Keratinocyte (primary cell): Measurements from ENCODE around the gene RXRA. TPM values are rescaled to one million over a fixed set of nuclear protein-coding genes. Genes with fewer than 3 reads are reported as not detected.

ENCODE experiments used
- DNase-seq: peaks from one replicate; pipeline ENCODE4 v3.0.0-alpha.2; 2011; ENCODE audit warnings: low read depth, missing footprints, low spot score
- FAIRE-seq: peaks from 2 replicates; lab custom pipeline; 2011; peaks lifted over from hg19 to GRCh38; lab: Jason Lieb, UNC
- H2AFZ ChIP-seq: 2 replicates; pipeline ENCODE4 v1.6.0; 2012; ENCODE audit warnings: low read length, control low read depth, inconsistent platforms; ENCODE audit not compliant: control insufficient read depth
- H3K27ac ChIP-seq: 2 replicates; pipeline ENCODE4 v1.5.1; 2011; ENCODE audit warnings: low read length; ENCODE audit not compliant: control insufficient read depth, insufficient read depth
- H3K27me3 ChIP-seq: 3 replicates; pipeline ENCODE4 v1.6.0; 2011; ENCODE audit warnings: low read length; ENCODE audit not compliant: control insufficient read depth, insufficient read depth; ENCODE audit errors: extremely low read depth
- H3K36me3 ChIP-seq, 2 experiments: 2 replicates in 1 of 2; 3 replicates in 1 of 2; pipeline ENCODE4 v1.5.1; 2011; ENCODE audit warnings: low read length in 2 of 2, mild to moderate bottlenecking in 1 of 2; ENCODE audit not compliant: control insufficient read depth in 2 of 2, insufficient read depth in 2 of 2; ENCODE audit errors: extremely low read depth in 1 of 2
- H3K4me1 ChIP-seq: 3 replicates; pipeline ENCODE4 v1.5.1; 2011; ENCODE audit warnings: low read length; ENCODE audit not compliant: control insufficient read depth, insufficient read depth; ENCODE audit errors: extremely low read depth
- H3K4me2 ChIP-seq: 3 replicates; pipeline ENCODE4 v1.6.0; 2011; ENCODE audit warnings: low read depth, low read length; ENCODE audit not compliant: control insufficient read depth, insufficient read depth; ENCODE audit errors: extremely low read depth
- H3K4me3 ChIP-seq, 3 experiments: fragments of 200-600 bp in 1 of 3; sonication (generic) in 1 of 3; 2 replicates in 2 of 3; 3 replicates in 1 of 3; pipeline ENCODE4 v1.5.1; 2011 to 2016; ENCODE audit warnings: low read length in 3 of 3, mild to moderate bottlenecking in 3 of 3, control low read depth in 2 of 3, inconsistent platforms in 1 of 3, low read depth in 1 of 3, mixed read lengths in 1 of 3, mixed run types in 1 of 3, moderate library complexity in 1 of 3; ENCODE audit not compliant: control insufficient read depth in 2 of 3, insufficient read depth in 2 of 3; ENCODE audit errors: extremely low read depth in 1 of 3
- H3K79me2 ChIP-seq: 2 replicates; pipeline ENCODE4 v1.6.0; 2012; ENCODE audit warnings: low read length; ENCODE audit not compliant: control insufficient read depth, insufficient read depth
- H3K9ac ChIP-seq: 3 replicates; pipeline ENCODE4 v1.6.0; 2011; ENCODE audit warnings: low read length; ENCODE audit not compliant: control insufficient read depth, insufficient read depth; ENCODE audit errors: extremely low read depth
- H3K9me1 ChIP-seq: 3 replicates; pipeline ENCODE4 v1.6.0; 2011; ENCODE audit warnings: low read length; ENCODE audit not compliant: control insufficient read depth, insufficient read depth; ENCODE audit errors: extremely low read depth
- H3K9me3 ChIP-seq: 2 replicates; pipeline ENCODE4 v1.5.1; 2012; ENCODE audit warnings: low read depth, low read length; ENCODE audit not compliant: control insufficient read depth
- H4K20me1 ChIP-seq: 3 replicates; pipeline ENCODE4 v1.6.0; 2011; ENCODE audit warnings: low read length; ENCODE audit not compliant: control insufficient read depth, insufficient read depth; ENCODE audit errors: extremely low read depth
- CTCF ChIP-seq, 3 experiments: IDR thresholded peaks in 1 of 3; conservative IDR thresholded peaks in 1 of 3; optimal IDR thresholded peaks in 1 of 3; 2 replicates in 2 of 3; 3 replicates in 1 of 3; pipeline versions ENCODE3 to v1.5.1; 2011; ENCODE audit warnings: low read length in 3 of 3, mild to moderate bottlenecking in 3 of 3, moderate library complexity in 2 of 3, control low read depth in 1 of 3, inconsistent platforms in 1 of 3; ENCODE audit not compliant: insufficient read depth in 2 of 3; ENCODE audit errors: extremely low read depth in 1 of 3
- EZH2 ChIP-seq: IDR thresholded peaks from one replicate; pipeline ENCODE4 v1.6.1; 2012; ENCODE audit warnings: inconsistent platforms, mild to moderate bottlenecking, low read length, moderate library complexity
- dilution Hi-C: fragments of 300-500 bp; cut with MboI; formaldehyde crosslinking; loops from one replicate; pipeline ENCODE4 v1.7.0; 2020; ENCODE audit warnings: low sequenced_read_pairs; ENCODE audit not compliant: extremely low pct_ligation_motif_present
- polyA plus RNA-seq, 5 experiments: library from polyadenylated mRNA; depleted of rRNA in 3 of 5; stranded (reverse) in 3 of 5; stranded (forward) in 1 of 5; unstranded in 1 of 5; fragments of >200 nt; gene quantifications; 1 replicate in 1 of 5; 2 replicates in 3 of 5; 3 replicates in 1 of 5; pipeline versions ENCODE4 v1.2.1 to v1.2.3, GENCODE V29; 2011 to 2012; ENCODE audit warnings: missing spikeins in 2 of 5, low read depth in 1 of 5, low replicate concordance in 1 of 5

Gene RXRA
- polyA plus RNA-seq, 1 donor (not counting 4 experiments of a cell fraction or from before 2014, with no cell fraction given) = 9.7 TPM

- Histone ChIP-seq H3K4me2 (peak overlapping the region; percentile 51), H3K36me3 (peaks cover 0 to 2% of the 10 kb centered on the region in 2 experiments)
These were observed 34.0 kb downstream of the RXRA start for GRCh38 chr9:134360180-134360759.

GRCh38 chr9:134360897-134361296 lies 34.6 kb downstream of the RXRA start:
- Histone ChIP-seq H4K20me1 (peaks cover 8% of the 10 kb centered on the region), H3K4me2 (peak overlapping the region; percentile 51), H3K4me3 (no peak overlapping the region), H3K4me1 (peaks cover 71% of the 10 kb centered on the region), H3K27me3 (no peaks in the 10 kb centered on the region), H3K36me3 (peaks cover 0 to 2% of the 10 kb centered on the region in 2 experiments), H3K27ac (peak overlapping the region; percentile 12), H3K9ac (peak overlapping the region; percentile 35), H2AFZ (no peak overlapping the region), H3K9me3 (no peaks in the 10 kb centered on the region), H3K79me2 (peaks cover 21% of the 10 kb centered on the region), H3K9me1 (peaks cover 7% of the 10 kb centered on the region)
- dilution Hi-C loops = no loop called here
- peak; percentile 5 for FAIRE-seq
- TF ChIP-seq EZH2 (no peak), CTCF (optimal IDR thresholded peaks at IDR 0.05 in 1 of 3, IDR thresholded peaks at IDR 0.05 in 1 of 3, conservative IDR thresholded peaks at IDR 0.05 in 1 of 3; ENCODE audit: extremely low read depth in 1 of 3, insufficient read depth in 2 of 3, low read length in 3 of 3) (no peak)
- DNase-seq = no peak

More at GRCh38 chr9:134360180-134360759, 34.0 kb downstream of the RXRA start:
- peaks cover 7% of the 10 kb centered on the region for H3K9me1 ChIP-seq
- peak overlapping the region; percentile 54 for H3K9ac ChIP-seq
- FAIRE-seq (no peak), DNase-seq (no peak)
- peaks cover 4% of the 10 kb centered on the region for H4K20me1 ChIP-seq
- dilution Hi-C loops = no loop called here
- TF ChIP-seq EZH2 (no peak), CTCF (optimal IDR thresholded peaks at IDR 0.05 in 1 of 3, IDR thresholded peaks at IDR 0.05 in 1 of 3, conservative IDR thresholded peaks at IDR 0.05 in 1 of 3; ENCODE audit: extremely low read depth in 1 of 3, insufficient read depth in 2 of 3, low read length in 3 of 3) (peak in 2 of 3 experiments; percentile 29 to 53)
- H3K4me3 ChIP-seq = peak overlapping the region in 1 of 3 experiments; percentile 37
- H3K27me3 ChIP-seq = no peaks in the 10 kb centered on the region
- peaks cover 74% of the 10 kb centered on the region for H3K4me1 ChIP-seq
- H3K27ac ChIP-seq = peak overlapping the region; percentile 12
- H3K9me3 ChIP-seq = no peaks in the 10 kb centered on the region
- H2AFZ ChIP-seq = no peak overlapping the region
- peaks cover 17% of the 10 kb centered on the region for H3K79me2 ChIP-seq
